ENCODE measurements around the gene NOL4L. TPM values are rescaled to one million over a fixed set of nuclear protein-coding genes. Genes with fewer than 3 reads are reported as not detected.

Gene NOL4L
- total RNA-seq, 1 donor from 2014 or later = 37.7 TPM

- peaks cover 28% of the 10 kb centered on the region for H3K4me1 Mint-ChIP-seq (ENCODE audit: low read depth)
- H3K27ac Mint-ChIP-seq (ENCODE audit: unreplicated experiment) = peak overlapping the region; percentile 97
- peaks cover 1% of the 10 kb centered on the region for H3K36me3 Mint-ChIP-seq (ENCODE audit: low read depth)
- no peaks in the 10 kb centered on the region for H3K9me3 Mint-ChIP-seq (ENCODE audit: low read depth)
- H3K4me3 Mint-ChIP-seq (ENCODE audit: unreplicated experiment) = peak overlapping the region; percentile 77
- DNase-seq (ENCODE audit: low spot score) = peak; percentile 54
- TF ChIP-seq CTCF (IDR thresholded peaks at IDR 0.05) = peak; percentile 85
- no peaks in the 10 kb centered on the region for H3K27me3 Mint-ChIP-seq (ENCODE audit: low read depth)
Measured at GRCh38 chr20:32484958-32485769, 100.0 kb downstream of the NOL4L start.

- DNase-seq (ENCODE audit: low spot score) = peak; percentile 92
- Mint-ChIP-seq H3K27me3 (ENCODE audit: low read depth) (no peaks in the 10 kb centered on the region), H3K4me1 (ENCODE audit: low read depth) (peaks cover 33% of the 10 kb centered on the region), H3K4me3 (ENCODE audit: unreplicated experiment) (peak overlapping the region; percentile 79), H3K27ac (ENCODE audit: unreplicated experiment) (peak overlapping the region; percentile 97), H3K9me3 (ENCODE audit: low read depth) (no peaks in the 10 kb centered on the region), H3K36me3 (ENCODE audit: low read depth) (peaks cover 1% of the 10 kb centered on the region)
- no peak for TF ChIP-seq CTCF (IDR thresholded peaks at IDR 0.05)
Measured at GRCh38 chr20:32484225-32484957, 100.7 kb downstream of the NOL4L start.

GRCh38 chr20:32483351-32484224, 101.5 kb downstream of the NOL4L start:
- Mint-ChIP-seq H3K4me3 (ENCODE audit: unreplicated experiment) (peak overlapping the region; percentile 79), H3K4me1 (ENCODE audit: low read depth) (peaks cover 37% of the 10 kb centered on the region), H3K27ac (ENCODE audit: unreplicated experiment) (peak overlapping the region; percentile 54), H3K27me3 (ENCODE audit: low read depth) (no peaks in the 10 kb centered on the region), H3K36me3 (ENCODE audit: low read depth) (peaks cover 1% of the 10 kb centered on the region), H3K9me3 (ENCODE audit: low read depth) (no peaks in the 10 kb centered on the region)
- DNase-seq (ENCODE audit: low spot score) = peak; percentile 91
- TF ChIP-seq CTCF (IDR thresholded peaks at IDR 0.05) = peak; percentile 49

- Mint-ChIP-seq H3K36me3 (ENCODE audit: low read depth) (peaks cover 1% of the 10 kb centered on the region), H3K4me1 (ENCODE audit: low read depth) (peaks cover 43% of the 10 kb centered on the region), H3K9me3 (ENCODE audit: low read depth) (no peaks in the 10 kb centered on the region), H3K27ac (ENCODE audit: unreplicated experiment) (peak overlapping the region; percentile 83), H3K27me3 (ENCODE audit: low read depth) (no peaks in the 10 kb centered on the region), H3K4me3 (ENCODE audit: unreplicated experiment) (peak overlapping the region; percentile 85)
- peak; percentile 87 for DNase-seq (ENCODE audit: low spot score)
- TF ChIP-seq CTCF (IDR thresholded peaks at IDR 0.05) = no peak
Measured at GRCh38 chr20:32482442-32483261, 102.5 kb downstream of the NOL4L start.

Measured in chondrocyte (in vitro differentiated cells).